ENCODE results near the gene TTBK1. TPM values are rescaled to one million over a fixed set of nuclear protein-coding genes. Genes with fewer than 3 reads are reported as not detected.

TTBK1 gene
- polyA plus RNA-seq, 1 of the 3 experiments (the other 2 are of a cell fraction) = 0.94 TPM

DNA sequence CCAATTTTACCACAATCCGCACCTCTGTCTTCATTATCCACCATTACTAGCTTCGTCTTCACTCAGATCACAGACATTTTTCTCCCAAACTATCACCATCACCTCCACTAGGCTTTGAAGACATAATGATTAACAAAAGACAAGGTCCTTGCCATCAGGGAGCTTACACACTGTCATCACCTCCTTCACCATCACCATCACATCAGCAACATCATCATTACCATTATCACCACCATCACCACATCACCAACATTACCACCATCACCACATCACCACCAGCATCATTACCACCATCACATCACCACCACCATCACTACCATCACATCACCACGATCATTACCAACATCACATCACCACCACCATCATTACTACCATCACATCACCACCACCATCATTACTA, 50.4 kb downstream of the TTBK1 start:
- H3F3A ChIP-seq (replicated peaks; ENCODE audit: insufficient read depth) = no peaks in the 10 kb centered on the region
- H3K27me3 ChIP-seq (ENCODE audit: insufficient read depth) = peaks cover 6% of the 10 kb centered on the region; the same call in 1 of the 2 replicates
- ChIA-PET CTCF (no interaction called here), POLR2A (no interaction called here)
- H3K4me2 ChIP-seq = no peak overlapping the region
- DNase-seq = no peak
- H3K9ac ChIP-seq = no peak overlapping the region
- no peaks in the 10 kb centered on the region for H3K9me3 ChIP-seq
- H3K36me3 ChIP-seq (replicated peaks in 1 of 2; ENCODE audit: control insufficient read depth in 1 of 2, insufficient read depth in 2 of 2, low read length in 1 of 2) = no peaks in the 10 kb centered on the region
- no peaks in the 10 kb centered on the region for H4K20me1 ChIP-seq (ENCODE audit: insufficient read depth)
- H3K4me1 ChIP-seq (ENCODE audit: control insufficient read depth in 1 of 2, insufficient read depth in 2 of 2, low read depth in 1 of 2, low read length in 1 of 2) = no peaks in the 10 kb centered on the region; a peak in 1 of 4 replicates
- H3K79me2 ChIP-seq (ENCODE audit: insufficient read depth) = no peaks in the 10 kb centered on the region
- H3K4me3 ChIP-seq (ENCODE audit: low read depth in 2 of 2, low read length in 1 of 2) = no peak overlapping the region
- no peaks in the 10 kb centered on the region for H3K9me2 ChIP-seq
- no peak overlapping the region for H3K27ac ChIP-seq (ENCODE audit: low read depth in 2 of 2, low read length in 1 of 2)
- H2AFZ ChIP-seq (ENCODE audit: low read depth) = no peak overlapping the region
- TF ChIP-seq CHD2 (IDR thresholded peaks at IDR 0.05; ENCODE audit: low read length, partially characterized antibody) (no peak), JUND (IDR thresholded peaks at IDR 0.05) (no peak), TEAD4 (IDR thresholded peaks at IDR 0.05; ENCODE audit: borderline replicate concordance, insufficient read depth) (no peak), TCF12 (IDR thresholded peaks at IDR 0.05) (no peak), RCOR1 (IDR thresholded peaks at IDR 0.05; ENCODE audit: low read length) (no peak), FOXJ3 (CRISPR knock-in tag; IDR thresholded peaks at IDR 0.05) (no peak), RAD21 (IDR thresholded peaks at IDR 0.05; ENCODE audit: low read length) (no peak), EZH2phosphoT487 (IDR thresholded peaks at IDR 0.05; ENCODE audit: borderline replicate concordance, low read depth) (no peak), SMC3 (IDR thresholded peaks at IDR 0.05; ENCODE audit: low read depth, low read length) (no peak), FOSL2 (IDR thresholded peaks at IDR 0.05; ENCODE audit: borderline replicate concordance, low read depth) (no peak)
- TF ChIP-seq, protein P1, sequence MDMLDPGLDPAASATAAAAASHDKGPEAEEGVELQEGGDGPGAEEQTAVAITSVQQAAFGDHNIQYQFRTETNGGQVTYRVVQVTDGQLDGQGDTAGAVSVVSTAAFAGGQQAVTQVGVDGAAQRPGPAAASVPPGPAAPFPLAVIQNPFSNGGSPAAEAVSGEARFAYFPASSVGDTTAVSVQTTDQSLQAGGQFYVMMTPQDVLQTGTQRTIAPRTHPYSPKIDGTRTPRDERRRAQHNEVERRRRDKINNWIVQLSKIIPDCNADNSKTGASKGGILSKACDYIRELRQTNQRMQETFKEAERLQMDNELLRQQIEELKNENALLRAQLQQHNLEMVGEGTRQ (IDR thresholded peaks at IDR 0.05; ENCODE audit: borderline replicate concordance, low read depth, low read length) = no peak
- TF ChIP-seq, protein P2, sequence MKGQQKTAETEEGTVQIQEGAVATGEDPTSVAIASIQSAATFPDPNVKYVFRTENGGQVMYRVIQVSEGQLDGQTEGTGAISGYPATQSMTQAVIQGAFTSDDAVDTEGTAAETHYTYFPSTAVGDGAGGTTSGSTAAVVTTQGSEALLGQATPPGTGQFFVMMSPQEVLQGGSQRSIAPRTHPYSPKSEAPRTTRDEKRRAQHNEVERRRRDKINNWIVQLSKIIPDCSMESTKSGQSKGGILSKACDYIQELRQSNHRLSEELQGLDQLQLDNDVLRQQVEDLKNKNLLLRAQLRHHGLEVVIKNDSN (IDR thresholded peaks at IDR 0.05; ENCODE audit: borderline replicate concordance, low read depth) = no peak
- TF ChIP-seq, protein P3, sequence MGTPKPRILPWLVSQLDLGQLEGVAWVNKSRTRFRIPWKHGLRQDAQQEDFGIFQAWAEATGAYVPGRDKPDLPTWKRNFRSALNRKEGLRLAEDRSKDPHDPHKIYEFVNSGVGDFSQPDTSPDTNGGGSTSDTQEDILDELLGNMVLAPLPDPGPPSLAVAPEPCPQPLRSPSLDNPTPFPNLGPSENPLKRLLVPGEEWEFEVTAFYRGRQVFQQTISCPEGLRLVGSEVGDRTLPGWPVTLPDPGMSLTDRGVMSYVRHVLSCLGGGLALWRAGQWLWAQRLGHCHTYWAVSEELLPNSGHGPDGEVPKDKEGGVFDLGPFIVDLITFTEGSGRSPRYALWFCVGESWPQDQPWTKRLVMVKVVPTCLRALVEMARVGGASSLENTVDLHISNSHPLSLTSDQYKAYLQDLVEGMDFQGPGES (IDR thresholded peaks at IDR 0.05; ENCODE audit: low read depth, low read length) = no peak
- WGBS (ENCODE audit: low lambda C conversion rate) = 74% methylated on average over 2 of the region's 3 CpGs

DNA sequence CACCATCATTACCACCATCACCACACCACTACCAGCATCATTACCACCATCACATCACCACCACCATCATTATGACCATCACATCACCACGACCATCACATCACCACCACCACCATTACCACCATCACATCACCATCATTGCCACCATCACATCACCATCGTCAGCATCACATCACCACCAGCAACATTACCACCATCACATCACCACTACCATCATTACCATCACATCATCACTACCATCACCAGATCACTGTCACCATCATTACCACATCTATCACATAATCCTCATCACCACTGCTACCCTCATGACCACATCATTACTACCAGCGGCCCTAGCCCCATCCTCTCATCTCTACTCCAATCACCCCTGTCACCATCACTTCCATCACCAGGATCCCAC, 51.3 kb downstream of the TTBK1 start:
- Histone ChIP-seq H3K4me3 (ENCODE audit: low read depth in 2 of 2, low read length in 1 of 2) (no peak overlapping the region), H3K27ac (ENCODE audit: low read depth in 2 of 2, low read length in 1 of 2) (no peak overlapping the region), H3K79me2 (ENCODE audit: insufficient read depth) (no peaks in the 10 kb centered on the region), H3K9me3 (no peaks in the 10 kb centered on the region), H3F3A (replicated peaks; ENCODE audit: insufficient read depth) (no peaks in the 10 kb centered on the region), H2AFZ (ENCODE audit: low read depth) (no peak overlapping the region), H3K4me2 (no peak overlapping the region), H3K27me3 (ENCODE audit: insufficient read depth) (peaks cover 6% of the 10 kb centered on the region; the same call in 1 of the 2 replicates), H3K9ac (no peak overlapping the region), H4K20me1 (ENCODE audit: insufficient read depth) (no peaks in the 10 kb centered on the region), H3K4me1 (ENCODE audit: control insufficient read depth in 1 of 2, insufficient read depth in 2 of 2, low read depth in 1 of 2, low read length in 1 of 2) (peaks cover 0 to 6% of the 10 kb centered on the region in 2 experiments; a peak in 1 of 4 replicates), H3K36me3 (replicated peaks in 1 of 2; ENCODE audit: control insufficient read depth in 1 of 2, insufficient read depth in 2 of 2, low read length in 1 of 2) (no peaks in the 10 kb centered on the region), H3K9me2 (no peaks in the 10 kb centered on the region)
- 28% methylated on average over 3 of the region's 3 CpGs for WGBS (ENCODE audit: low lambda C conversion rate)
- POLR2A ChIA-PET = no interaction called here
- DNase-seq = no peak
- CTCF ChIA-PET = no interaction called here
- TF ChIP-seq GATA2 (CRISPR knock-in tag; IDR thresholded peaks at IDR 0.05) = no peak
- TF ChIP-seq EZH2phosphoT487 (IDR thresholded peaks at IDR 0.05; ENCODE audit: borderline replicate concordance, low read depth) = no peak
- TF ChIP-seq, protein P4, sequence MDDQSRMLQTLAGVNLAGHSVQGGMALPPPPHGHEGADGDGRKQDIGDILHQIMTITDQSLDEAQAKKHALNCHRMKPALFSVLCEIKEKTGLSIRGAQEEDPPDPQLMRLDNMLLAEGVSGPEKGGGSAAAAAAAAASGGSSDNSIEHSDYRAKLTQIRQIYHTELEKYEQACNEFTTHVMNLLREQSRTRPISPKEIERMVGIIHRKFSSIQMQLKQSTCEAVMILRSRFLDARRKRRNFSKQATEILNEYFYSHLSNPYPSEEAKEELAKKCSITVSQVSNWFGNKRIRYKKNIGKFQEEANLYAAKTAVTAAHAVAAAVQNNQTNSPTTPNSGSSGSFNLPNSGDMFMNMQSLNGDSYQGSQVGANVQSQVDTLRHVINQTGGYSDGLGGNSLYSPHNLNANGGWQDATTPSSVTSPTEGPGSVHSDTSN (IDR thresholded peaks at IDR 0.05) = no peak
- no peak for TF ChIP-seq SMC3 (IDR thresholded peaks at IDR 0.05; ENCODE audit: low read depth, low read length)
- TF ChIP-seq MXI1 (IDR thresholded peaks at IDR 0.05; ENCODE audit: low read depth, low read length) = no peak
- TF ChIP-seq SIN3A (IDR thresholded peaks at IDR 0.05; ENCODE audit: borderline replicate concordance, low read depth, low read length) = no peak
- no peak for TF ChIP-seq POLR2AphosphoS5 (IDR thresholded peaks at IDR 0.05; ENCODE audit: low read depth, low read length)
- TF ChIP-seq TCF12 (IDR thresholded peaks at IDR 0.05) = no peak
- TF ChIP-seq, protein P5, sequence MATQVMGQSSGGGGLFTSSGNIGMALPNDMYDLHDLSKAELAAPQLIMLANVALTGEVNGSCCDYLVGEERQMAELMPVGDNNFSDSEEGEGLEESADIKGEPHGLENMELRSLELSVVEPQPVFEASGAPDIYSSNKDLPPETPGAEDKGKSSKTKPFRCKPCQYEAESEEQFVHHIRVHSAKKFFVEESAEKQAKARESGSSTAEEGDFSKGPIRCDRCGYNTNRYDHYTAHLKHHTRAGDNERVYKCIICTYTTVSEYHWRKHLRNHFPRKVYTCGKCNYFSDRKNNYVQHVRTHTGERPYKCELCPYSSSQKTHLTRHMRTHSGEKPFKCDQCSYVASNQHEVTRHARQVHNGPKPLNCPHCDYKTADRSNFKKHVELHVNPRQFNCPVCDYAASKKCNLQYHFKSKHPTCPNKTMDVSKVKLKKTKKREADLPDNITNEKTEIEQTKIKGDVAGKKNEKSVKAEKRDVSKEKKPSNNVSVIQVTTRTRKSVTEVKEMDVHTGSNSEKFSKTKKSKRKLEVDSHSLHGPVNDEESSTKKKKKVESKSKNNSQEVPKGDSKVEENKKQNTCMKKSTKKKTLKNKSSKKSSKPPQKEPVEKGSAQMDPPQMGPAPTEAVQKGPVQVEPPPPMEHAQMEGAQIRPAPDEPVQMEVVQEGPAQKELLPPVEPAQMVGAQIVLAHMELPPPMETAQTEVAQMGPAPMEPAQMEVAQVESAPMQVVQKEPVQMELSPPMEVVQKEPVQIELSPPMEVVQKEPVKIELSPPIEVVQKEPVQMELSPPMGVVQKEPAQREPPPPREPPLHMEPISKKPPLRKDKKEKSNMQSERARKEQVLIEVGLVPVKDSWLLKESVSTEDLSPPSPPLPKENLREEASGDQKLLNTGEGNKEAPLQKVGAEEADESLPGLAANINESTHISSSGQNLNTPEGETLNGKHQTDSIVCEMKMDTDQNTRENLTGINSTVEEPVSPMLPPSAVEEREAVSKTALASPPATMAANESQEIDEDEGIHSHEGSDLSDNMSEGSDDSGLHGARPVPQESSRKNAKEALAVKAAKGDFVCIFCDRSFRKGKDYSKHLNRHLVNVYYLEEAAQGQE (IDR thresholded peaks at IDR 0.05; ENCODE audit: low read depth, low read length) = no peak
- TF ChIP-seq, protein P3 (IDR thresholded peaks at IDR 0.05; ENCODE audit: low read depth, low read length) = no peak
- TF ChIP-seq RCOR1 (IDR thresholded peaks at IDR 0.05; ENCODE audit: low read length) = no peak
